Endothelial cell of umbilical vein (primary cell): ENCODE results near the gene PRCC. TPM values are rescaled to one million over a fixed set of nuclear protein-coding genes. Genes with fewer than 3 reads are reported as not detected.
A peak's percentile ranks its signal among the peaks of the same experiment; 100 is the strongest.

Source experiments
- BruUV-seq: library from RNA; stranded (reverse); fragments of 400-500 nt; replicated peaks from 2 replicates; lab custom pipeline; 2021; lab: Mats Ljungman, UMichigan
- CTCF ChIA-PET: fragments of 300-600, 350-600 bp; sonication (Branson Sonifier 250); formaldehyde crosslinking; loops from one replicate; lab custom pipeline; 2021; ENCODE audit warnings: antibody characterized with exemption, inconsistent platforms; lab: Charles Lee
- POLR2A ChIA-PET: fragments of 300-600, 350-600 bp; sonication (Branson Sonifier 250); formaldehyde crosslinking; loops from one replicate; lab custom pipeline; 2021; ENCODE audit warnings: antibody characterized with exemption, inconsistent platforms; lab: Charles Lee
- DNase-seq: peaks from one replicate; pipeline ENCODE4 v3.0.0-alpha.2; 2011; ENCODE audit warnings: low read depth, low spot score
- FAIRE-seq: peaks from 2 replicates; lab custom pipeline; 2011; peaks lifted over from hg19 to GRCh38; lab: Jason Lieb, UNC
- H2AFZ ChIP-seq: 2 replicates; pipeline ENCODE4 v1.6.0; 2012; ENCODE audit warnings: low read depth, low read length, control low read depth, inconsistent platforms
- H3K27ac ChIP-seq: 2 replicates; pipeline ENCODE4 v1.5.1; 2011; ENCODE audit warnings: low read depth, mild to moderate bottlenecking, control low read depth, low read length, moderate library complexity; ENCODE audit not compliant: insufficient read depth
- H3K27me3 ChIP-seq, 2 experiments: 2 replicates each; pipeline versions ENCODE4 v1.6.0 to v1.6.1; 2011; ENCODE audit warnings: low read length in 2 of 2, mixed read lengths in 1 of 2; ENCODE audit not compliant: control insufficient read depth in 2 of 2, insufficient read depth in 2 of 2
- H3K36me3 ChIP-seq, 2 experiments: 2 replicates in 1 of 2; 3 replicates in 1 of 2; pipeline ENCODE4 v1.5.1; 2011; ENCODE audit warnings: low read length in 2 of 2, mild to moderate bottlenecking in 1 of 2, moderate library complexity in 1 of 2; ENCODE audit not compliant: control insufficient read depth in 2 of 2, insufficient read depth in 2 of 2; ENCODE audit errors: extremely low read depth in 1 of 2
- H3K4me1 ChIP-seq: 3 replicates; pipeline ENCODE4 v1.5.1; 2011; ENCODE audit warnings: mild to moderate bottlenecking, low read length; ENCODE audit not compliant: control insufficient read depth, insufficient read depth; ENCODE audit errors: extremely low read depth
- H3K4me2 ChIP-seq: 2 replicates; pipeline ENCODE4 v1.6.1; 2011; ENCODE audit warnings: low read length, control low read depth, mixed read lengths; ENCODE audit not compliant: insufficient read depth
- H3K4me3 ChIP-seq, 3 experiments: fragments of 200-600 bp in 1 of 3; sonication (generic), shearing (Covaris generic) in 1 of 3; replicated peaks in 1 of 3; 2 replicates each; pipeline ENCODE4 v1.5.1; 2011 to 2016; ENCODE audit warnings: control low read depth in 3 of 3, low read length in 3 of 3, mild to moderate bottlenecking in 2 of 3, inconsistent platforms in 1 of 3, low read depth in 1 of 3, moderate library complexity in 1 of 3; ENCODE audit not compliant: insufficient read depth in 1 of 3
- H3K79me2 ChIP-seq: 2 replicates; pipeline ENCODE4 v1.6.0; 2012; ENCODE audit warnings: low read length, inconsistent platforms; ENCODE audit not compliant: control insufficient read depth, insufficient read depth
- H3K9ac ChIP-seq: replicated peaks from 2 replicates; pipeline ENCODE3; 2011; ENCODE audit warnings: low read length, control low read depth; ENCODE audit not compliant: insufficient read depth; ENCODE audit errors: extremely low read depth
- H3K9me1 ChIP-seq: replicated peaks from 3 replicates; pipeline ENCODE4 v1.6.0; 2011; ENCODE audit warnings: mild to moderate bottlenecking, low read length; ENCODE audit not compliant: control insufficient read depth, insufficient read depth; ENCODE audit errors: extremely low read depth
- H3K9me3 ChIP-seq: replicated peaks from 2 replicates; pipeline ENCODE4 v1.5.1; 2012; ENCODE audit warnings: low read length, inconsistent platforms; ENCODE audit not compliant: control insufficient read depth, insufficient read depth
- H4K20me1 ChIP-seq: replicated peaks from 2 replicates; pipeline ENCODE3; 2011; ENCODE audit warnings: mild to moderate bottlenecking, low read length; ENCODE audit not compliant: control insufficient read depth, insufficient read depth; ENCODE audit errors: extremely low read depth
- EZH2 ChIP-seq: IDR thresholded peaks from 2 replicates; pipeline ENCODE4 v1.6.1; 2012; ENCODE audit warnings: borderline replicate concordance, low read depth, mild to moderate bottlenecking, moderate library complexity, low read length, inconsistent platforms; ENCODE audit not compliant: severe bottlenecking
- FOS ChIP-seq: IDR thresholded peaks from 2 replicates; pipeline ENCODE4 v1.6.1; 2011; ENCODE audit warnings: mild to moderate bottlenecking, low read length, moderate library complexity, borderline replicate concordance; ENCODE audit not compliant: insufficient read depth
- GATA2 ChIP-seq: IDR thresholded peaks from 2 replicates; pipeline ENCODE4 v1.7.0; 2011; ENCODE audit warnings: low read depth, mild to moderate bottlenecking, moderate library complexity, mixed read lengths, low read length; ENCODE audit not compliant: insufficient read length, insufficient read depth
- MAX ChIP-seq: IDR thresholded peaks from 2 replicates; pipeline ENCODE4 v1.6.1; 2011; ENCODE audit not compliant: insufficient read depth, insufficient read length
- MYC ChIP-seq: IDR thresholded peaks from one replicate; pipeline ENCODE4 v1.6.1; 2011; ENCODE audit warnings: mild to moderate bottlenecking, low read depth, low read length
- POLR2A ChIP-seq: IDR thresholded peaks from 2 replicates; pipeline ENCODE4 v1.6.1; 2012; ENCODE audit warnings: low read depth, mild to moderate bottlenecking, control low read depth, low read length
- POLR2AphosphoS5 ChIP-seq: IDR thresholded peaks from 2 replicates; pipeline ENCODE4 v1.6.1; 2012; ENCODE audit warnings: low read depth, mild to moderate bottlenecking, control low read depth, low read length, moderate library complexity; ENCODE audit not compliant: insufficient read depth
- dilution Hi-C: fragments of 300-500 bp; cut with MboI; formaldehyde crosslinking; loops from one replicate; pipeline ENCODE4 v1.15.0; 2019; ENCODE audit warnings: low sequenced_read_pairs; ENCODE audit not compliant: extremely low pct_ligation_motif_present
- intact Hi-C: fragments of 100-400 bp; cut with micrococcal nuclease; formaldehyde crosslinking; loops from one replicate; pipeline ENCODE4 v1.10.0; 2022
- polyA plus RNA-seq, 4 experiments: library from polyadenylated mRNA; depleted of rRNA in 3 of 4; stranded (reverse) in 3 of 4; unstranded in 1 of 4; fragments of >200 nt; gene quantifications; 2 replicates each; pipeline versions ENCODE4 v1.2.1 to v1.2.3, GENCODE V29; 2011 to 2012; ENCODE audit warnings: missing spikeins in 1 of 4
- total RNA-seq: library from RNA; stranded (reverse); gene quantifications from 2 replicates; pipeline ENCODE4 v1.2.3, GENCODE V29; 2021
- TF ChIP-seq, protein P1 (sequence below), 2 donors: IDR thresholded peaks; 1 replicate in 1 of 2; 2 replicates in 1 of 2; pipeline ENCODE4 v1.5.1; 2011; ENCODE audit warnings: low read length in 2 of 2, mild to moderate bottlenecking in 2 of 2, moderate library complexity in 2 of 2, control low read depth in 1 of 2, inconsistent platforms in 1 of 2, low read depth in 1 of 2; ENCODE audit not compliant: insufficient read depth in 1 of 2; ENCODE audit errors: extremely low read depth in 1 of 2

The PRCC gene
- total and polyA plus RNA-seq, 2 donors (not counting 3 experiments of a cell fraction or from before 2014, with no cell fraction given) = 71.5 to 77.4 TPM

DNA sequence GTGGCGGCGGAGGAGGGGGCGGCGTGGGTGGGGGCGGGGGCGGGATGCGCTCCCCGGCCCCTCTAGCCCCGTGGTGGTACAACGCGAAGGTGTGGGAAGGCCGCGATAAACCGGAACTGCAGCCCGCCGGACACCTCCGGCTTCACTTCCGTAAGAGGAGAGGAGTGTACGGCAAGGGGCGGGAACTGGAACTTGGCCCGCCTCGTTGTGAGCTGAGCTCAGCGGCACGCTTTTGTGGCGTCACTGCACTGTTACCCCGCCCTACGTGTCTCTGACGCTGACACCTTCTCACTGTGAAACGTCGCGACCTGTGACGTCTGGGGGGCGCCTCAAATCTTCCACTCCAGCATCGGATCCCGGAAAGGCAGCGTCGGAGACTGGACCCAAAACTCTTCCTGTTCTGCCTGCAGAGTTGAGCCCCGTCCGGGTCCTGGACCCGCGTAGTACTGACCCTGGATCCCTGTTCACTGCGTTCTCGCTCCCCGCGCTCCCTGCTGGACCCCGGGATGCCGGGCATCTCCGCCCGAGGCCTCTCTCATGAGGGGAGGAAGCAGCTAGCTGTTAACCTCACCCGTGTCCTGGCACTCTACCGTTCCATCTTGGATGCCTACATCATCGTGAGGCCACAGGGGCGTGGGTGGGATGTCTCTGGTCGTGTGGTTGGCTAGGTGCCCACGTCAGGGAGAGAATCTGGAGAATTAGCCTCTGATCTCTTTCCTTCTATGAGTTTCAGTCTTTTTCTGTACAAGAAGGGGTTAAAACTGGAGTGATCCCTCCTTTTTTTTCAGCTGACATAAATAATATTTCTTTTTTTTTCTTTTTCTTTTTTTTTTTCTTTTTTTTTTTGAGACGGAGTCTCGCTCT is 38.5 kb upstream of the PRCC start, which contains the start of gene ISG20L2:
Gene ISG20L2, minus strand, starts transcription at position 168 of the 864 bp plus-strand sequence. CDS start 1,114 bp downstream, outside the sequence.
- Histone ChIP-seq H4K20me1 (peaks cover 7% of the 10 kb centered on the region), H3K4me2 (peak within 1 kb of the TSS; percentile 89), H2AFZ (peak within 1 kb of the TSS; percentile 63), H3K4me1 (peaks cover 32% of the 10 kb centered on the region), H3K9me3 (no peaks in the 10 kb centered on the region), H3K79me2 (peaks cover 43% of the 10 kb centered on the region), H3K36me3 (peaks cover 4 to 8% of the 10 kb centered on the region in 2 experiments), H3K9ac (peak within 1 kb of the TSS; percentile 80), H3K27ac (peak within 1 kb of the TSS; percentile 83), H3K4me3 (peak within 1 kb of the TSS; percentile 56 to 94 (median 79)), H3K9me1 (no peaks in the 10 kb centered on the region), H3K27me3 (no peaks in the 10 kb centered on the region)
- TF ChIP-seq POLR2A = peak; percentile 75
- peak; percentile 38 for TF ChIP-seq POLR2AphosphoS5
- TF ChIP-seq GATA2 = no peak
- TF ChIP-seq MAX = peak; percentile 33
- peak; percentile 31 for TF ChIP-seq MYC
- no peak for TF ChIP-seq EZH2
- no peak for TF ChIP-seq FOS
- TF ChIP-seq, protein P1, sequence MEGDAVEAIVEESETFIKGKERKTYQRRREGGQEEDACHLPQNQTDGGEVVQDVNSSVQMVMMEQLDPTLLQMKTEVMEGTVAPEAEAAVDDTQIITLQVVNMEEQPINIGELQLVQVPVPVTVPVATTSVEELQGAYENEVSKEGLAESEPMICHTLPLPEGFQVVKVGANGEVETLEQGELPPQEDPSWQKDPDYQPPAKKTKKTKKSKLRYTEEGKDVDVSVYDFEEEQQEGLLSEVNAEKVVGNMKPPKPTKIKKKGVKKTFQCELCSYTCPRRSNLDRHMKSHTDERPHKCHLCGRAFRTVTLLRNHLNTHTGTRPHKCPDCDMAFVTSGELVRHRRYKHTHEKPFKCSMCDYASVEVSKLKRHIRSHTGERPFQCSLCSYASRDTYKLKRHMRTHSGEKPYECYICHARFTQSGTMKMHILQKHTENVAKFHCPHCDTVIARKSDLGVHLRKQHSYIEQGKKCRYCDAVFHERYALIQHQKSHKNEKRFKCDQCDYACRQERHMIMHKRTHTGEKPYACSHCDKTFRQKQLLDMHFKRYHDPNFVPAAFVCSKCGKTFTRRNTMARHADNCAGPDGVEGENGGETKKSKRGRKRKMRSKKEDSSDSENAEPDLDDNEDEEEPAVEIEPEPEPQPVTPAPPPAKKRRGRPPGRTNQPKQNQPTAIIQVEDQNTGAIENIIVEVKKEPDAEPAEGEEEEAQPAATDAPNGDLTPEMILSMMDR (IDR thresholded peaks at IDR 0.05; ENCODE audit: extremely low read depth in 1 of 2, insufficient read depth in 1 of 2, low read depth in 1 of 2, low read length in 2 of 2) = no peak
- DNase-seq = peak; percentile 96
- ChIA-PET CTCF (interaction anchor here (0.5 to 5.3 kb wide), 14 partner anchors 12 to 1438 kb away, joined by 3 to 546 read pairs (median 47); partner anchors contain the start of genes HDGF, INSRR, MRPL24 and NES), POLR2A (interaction anchor here (0.6 to 1.5 kb wide), 9 partner anchors 12 to 220 kb away, joined by 3 to 15 read pairs (median 3); partner anchors contain the start of genes MRPL24 and PRCC)
- peak; percentile 96 for FAIRE-seq
- TSS peak; percentile 66 for BruUV-seq
- dilution Hi-C loops = no loop called here
- intact Hi-C loops = loop anchor here (1.0 kb wide), 4 partner anchors 12 to 38 kb away; partner anchors contain the start of genes HDGF, MRPL24 and PRCC
